GM18870 (cell line): ENCODE measurements around the gene SVEP1.
"Not testable (repeated sequence)": the region's sequence is repeated elsewhere in the genome, so short reads cannot be mapped to it uniquely, and the experiment has no call there.

Source experiments
- ATAC-seq: cut with Tn5 transposase; IDR thresholded peaks from one replicate; pipeline ENCODE4 v1.9.1; 2021; ENCODE audit warnings: moderate library complexity; ENCODE audit not compliant: unreplicated experiment

SVEP1 gene

DNA sequence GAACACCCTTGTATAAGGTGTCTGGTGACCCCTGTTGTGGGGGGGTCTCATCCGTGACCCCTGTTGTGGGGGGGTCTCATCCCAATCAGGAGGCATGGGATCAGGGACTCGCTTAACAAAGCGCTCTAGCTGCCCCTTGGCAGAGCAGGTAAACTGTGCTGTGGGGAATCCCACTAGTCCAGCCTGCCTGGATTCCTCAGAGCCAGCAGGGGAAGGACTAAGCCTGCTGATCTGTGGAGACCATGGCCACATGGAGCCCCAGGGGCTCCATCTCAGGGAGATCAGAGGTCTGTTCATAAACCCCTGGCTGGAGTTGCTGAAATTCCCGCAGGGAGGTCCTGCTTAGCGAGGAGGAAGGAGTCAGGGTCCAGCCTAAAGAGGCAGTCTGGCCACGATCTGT lies 196.1 kb downstream of the SVEP1 start:
- no peak for ATAC-seq

- no peak for ATAC-seq
These were observed 196.8 kb downstream of the SVEP1 start for GRCh38 chr9:110382731-110383130.

GRCh38 chr9:110371411-110372007 lies 208.0 kb downstream of the SVEP1 start:
- ATAC-seq: no peak

DNA sequence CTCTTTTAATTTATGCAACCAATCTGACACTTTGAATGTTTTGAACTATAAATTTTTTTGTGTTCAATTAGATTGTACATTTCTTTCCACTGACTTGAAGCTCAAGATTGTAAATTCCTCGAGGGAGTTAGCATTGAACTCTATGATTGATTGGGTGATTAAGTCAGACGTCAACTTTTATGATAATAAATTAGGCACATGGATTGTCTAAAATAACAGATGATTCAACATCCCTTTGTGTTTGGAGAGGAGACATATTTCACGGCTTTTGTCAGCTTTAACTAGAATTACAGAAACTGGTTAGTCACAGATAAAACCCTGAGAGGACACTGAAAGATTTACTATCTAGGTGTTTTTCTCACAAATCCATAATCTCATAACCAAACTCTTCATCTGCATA lies 209.2 kb downstream of the SVEP1 start:
- no peak for ATAC-seq

GRCh38 chr9:110364451-110364850 lies 215.1 kb downstream of the SVEP1 start:
- no peak for ATAC-seq

- not testable (repeated sequence) for ATAC-seq
These were observed 220.5 kb downstream of the SVEP1 start for GRCh38 chr9:110358992-110359391.

DNA sequence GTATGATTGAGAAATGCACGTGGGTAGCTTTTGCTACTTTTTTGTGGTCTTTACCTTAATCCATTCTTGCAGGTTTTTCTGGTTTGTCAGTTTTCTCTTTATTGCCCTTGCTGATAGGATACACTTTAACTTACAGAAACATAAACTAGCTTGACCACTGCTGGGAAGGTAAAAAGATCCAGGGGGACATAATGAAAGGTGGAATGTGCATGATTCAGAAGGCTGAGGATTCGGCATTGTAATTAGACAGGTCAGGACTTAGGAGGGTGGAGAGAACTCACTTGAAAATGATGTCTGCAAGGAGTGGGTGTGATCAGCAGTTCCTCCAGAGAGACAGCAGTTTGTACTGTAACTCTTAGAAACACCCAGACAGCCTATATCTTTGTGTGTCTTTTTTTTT lies 222.0 kb downstream of the SVEP1 start:
- no peak for ATAC-seq

GRCh38 chr9:110356639-110357395 lies 222.7 kb downstream of the SVEP1 start:
- no peak for ATAC-seq

- ATAC-seq: no peak
These were observed 223.6 kb downstream of the SVEP1 start for GRCh38 chr9:110355911-110356310.

- ATAC-seq: no peak
These were observed 228.5 kb downstream of the SVEP1 start for GRCh38 chr9:110351009-110351467.

GRCh38 chr9:110346325-110346724 lies 233.2 kb downstream of the SVEP1 start:
- no peak for ATAC-seq

- no peak for ATAC-seq
These were observed 234.7 kb downstream of the SVEP1 start for GRCh38 chr9:110344821-110345220.

GRCh38 chr9:110343551-110343950 lies 236.0 kb downstream of the SVEP1 start:
- no peak for ATAC-seq

GRCh38 chr9:110340306-110340705 lies 239.2 kb downstream of the SVEP1 start:
- no peak for ATAC-seq

GRCh38 chr9:110338143-110338542 lies 241.4 kb downstream of the SVEP1 start:
- ATAC-seq: no peak

- ATAC-seq: no peak
These were observed 241.8 kb downstream of the SVEP1 start, which contains the start of gene TXNDC8 for GRCh38 chr9:110337727-110338126. Gene TXNDC8 (minus strand): TSS chr9:110337863.

DNA sequence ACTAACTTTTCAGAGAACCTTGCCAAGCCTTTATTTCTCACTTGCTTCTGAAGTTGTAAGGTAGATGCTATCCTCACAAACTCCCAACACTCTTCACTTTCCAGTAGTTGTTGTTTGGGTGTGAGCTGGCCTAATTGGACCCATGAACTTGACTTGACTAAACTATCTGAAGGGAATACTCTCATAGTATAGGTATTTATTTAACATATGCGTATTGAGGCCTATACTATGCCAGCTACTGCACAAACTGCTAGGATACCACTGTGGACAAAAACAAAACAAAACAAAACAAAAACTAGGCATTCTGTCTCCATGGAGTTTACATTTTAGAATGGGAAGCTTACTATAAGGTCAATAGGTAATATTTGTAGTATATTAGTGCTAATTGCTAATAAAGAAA lies 243.2 kb downstream of the SVEP1 start:
- no peak for ATAC-seq

GRCh38 chr9:110334871-110335270 lies 244.7 kb downstream of the SVEP1 start:
- no peak for ATAC-seq

DNA sequence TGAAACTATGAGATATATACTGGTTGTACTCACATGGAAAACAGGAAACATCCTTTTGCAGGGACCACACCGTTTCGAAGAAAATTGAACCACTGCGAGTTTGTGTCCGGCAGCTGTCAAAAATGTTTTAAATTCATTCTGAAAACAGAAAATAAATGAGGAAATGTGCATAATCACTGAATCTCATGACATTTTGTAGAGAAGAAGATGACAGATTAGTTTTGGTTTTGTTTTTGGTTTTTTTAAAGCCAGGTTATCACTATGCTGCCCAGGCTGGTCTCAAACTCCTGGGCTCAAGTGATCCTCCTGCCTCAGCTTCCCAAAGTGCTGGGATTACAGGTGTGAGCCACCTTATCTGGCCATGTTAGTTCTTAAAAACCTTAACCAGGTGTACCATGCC lies 245.4 kb downstream of the SVEP1 start:
- peak; percentile 86 for ATAC-seq

DNA sequence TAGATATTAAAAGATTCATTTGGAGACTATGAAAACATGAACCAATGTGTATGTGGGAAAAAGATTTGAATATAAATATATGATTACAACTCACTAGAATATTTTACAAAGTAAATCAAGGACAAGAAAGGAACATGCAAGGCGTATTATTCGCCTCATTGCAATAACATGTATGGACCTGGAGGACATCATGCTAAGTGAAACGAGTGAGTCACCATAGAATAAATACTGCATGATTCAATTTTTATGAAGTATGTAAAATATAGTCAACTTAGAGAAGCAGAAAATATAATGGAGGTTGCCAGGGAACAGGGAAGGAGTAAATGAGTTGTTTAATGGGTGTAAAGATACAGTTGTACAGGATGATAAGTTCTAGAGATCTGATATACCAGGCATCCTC lies 246.8 kb downstream of the SVEP1 start:
- ATAC-seq: no peak

GRCh38 chr9:110330484-110331105 lies 248.9 kb downstream of the SVEP1 start:
- ATAC-seq: no peak

DNA sequence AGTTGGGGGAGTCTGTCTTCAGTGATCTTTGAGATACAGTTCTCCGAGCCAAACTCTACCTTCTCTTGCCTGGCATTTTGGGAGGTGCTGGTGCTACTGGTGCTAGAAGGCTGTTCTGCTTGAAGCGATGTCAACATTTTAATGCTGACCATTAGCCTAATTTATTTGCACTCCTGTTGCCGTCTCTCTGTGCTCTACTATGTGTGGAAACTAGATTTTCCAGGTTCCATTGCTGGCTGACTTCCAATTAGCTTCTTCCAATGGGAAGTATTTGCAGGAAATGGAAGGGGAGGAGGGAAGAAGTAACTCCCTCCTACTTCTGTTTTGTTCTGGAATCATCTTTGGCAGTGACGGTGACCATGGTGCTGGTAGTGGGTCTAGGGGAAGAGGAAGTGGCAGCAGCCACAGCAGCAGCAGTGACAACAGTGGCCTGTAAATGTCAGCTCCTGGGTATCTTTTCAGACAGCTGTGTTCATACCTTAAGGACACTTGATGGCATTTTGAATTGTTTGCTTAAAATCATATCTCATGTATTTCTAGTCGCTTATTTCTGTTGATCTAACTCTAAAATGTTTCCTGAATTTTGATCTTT lies 249.8 kb downstream of the SVEP1 start:
- no peak for ATAC-seq
